Measurements from ENCODE around the gene PLA2G4E. TPM values are rescaled to one million over a fixed set of nuclear protein-coding genes. Genes with fewer than 3 reads are reported as not detected.

PLA2G4E gene
- total RNA-seq, 8 experiments from 2014 or later: 0.08 to 0.52 (median 0.28) TPM; not detected in 4

DNA sequence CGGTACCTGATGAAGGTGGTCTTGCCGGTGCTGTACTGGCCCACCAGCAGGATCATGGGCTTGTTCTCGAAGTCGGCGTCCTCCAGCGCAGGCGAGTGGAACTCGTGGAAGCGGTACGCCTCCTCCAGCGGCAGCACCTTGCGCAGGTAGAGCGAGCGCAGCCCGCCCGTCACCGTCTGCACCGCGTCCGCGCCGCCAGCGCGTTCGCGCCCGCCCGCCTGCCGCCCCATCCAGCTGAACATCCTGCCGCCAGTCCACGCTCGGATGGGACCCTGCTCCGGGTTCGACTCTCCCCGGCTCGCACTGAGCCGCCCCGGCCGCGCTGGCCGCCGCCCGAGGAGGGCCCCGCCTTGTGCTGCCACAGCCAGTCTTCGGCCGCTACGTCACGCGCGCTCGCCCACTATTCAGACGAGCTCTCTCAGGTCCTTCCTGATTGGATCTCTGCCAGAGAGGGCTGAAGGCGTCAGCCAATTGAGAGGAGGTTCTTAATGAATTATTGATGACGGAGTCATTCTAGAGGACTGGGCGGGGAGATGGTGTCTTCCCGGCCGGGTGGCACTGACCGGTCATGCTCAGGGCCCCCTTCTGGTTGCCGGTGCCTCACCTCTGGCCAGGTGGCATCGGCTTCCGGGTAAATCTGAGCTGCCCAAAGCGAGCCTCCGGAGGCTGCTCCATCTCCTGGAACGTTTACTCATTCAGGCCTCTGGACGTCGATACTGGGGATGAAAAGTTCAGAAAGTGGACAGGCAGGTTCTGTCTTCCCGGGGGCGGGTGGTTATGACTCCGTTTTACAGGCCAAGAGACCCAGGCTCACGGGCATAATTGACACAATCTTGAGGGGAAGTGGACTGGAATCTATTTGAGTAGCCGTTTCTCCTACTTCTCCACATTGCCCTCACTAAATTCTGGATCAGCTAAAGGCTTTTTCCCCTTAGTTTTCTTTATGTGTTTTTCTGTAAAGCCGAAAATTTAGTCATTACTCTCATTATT is 48.3 kb downstream of the PLA2G4E start, which contains the start of gene EHD4:
Gene EHD4, minus strand, starts transcription at position 305 of the 990 bp plus-strand sequence. Its CDS starts 63 bp downstream, at position 242.
- in situ Hi-C loops (cut with MboI; ENCODE audit: low pct_unique_long_range_greater_than_20kb in 2 of 9, low sequenced_read_pairs in 9 of 9, unreplicated experiment in 9 of 9): no loop called here
- Histone ChIP-seq H3K4me3 (peak within 1 kb of the TSS; percentile 81 to 98 (median 89)), H3K27ac (peak within 1 kb of the TSS; percentile 21 to 71), H3K4me1 (replicated peaks in 1 of 2) (peaks cover 0 to 5% of the 10 kb centered on the region in 2 donors)
- 6 to 100% (median 19%) methylated on average over 1 to 15 of the region's 72 CpGs; no CpG with 5 or more reads in 1 of the 10 experiments for WGBS, 10 experiments
- ATAC-seq (replicated peaks in 6 of 8): peak; percentile 89 to 97 (median 96)

- ATAC-seq (replicated peaks in 6 of 8): peak; percentile 22 to 59 (median 50)
- H3K4me1 ChIP-seq (replicated peaks in 1 of 2): peaks cover 0 to 5% of the 10 kb centered on the region in 2 donors
- in situ Hi-C loops (cut with MboI; ENCODE audit: low pct_unique_long_range_greater_than_20kb in 2 of 9, low sequenced_read_pairs in 9 of 9, unreplicated experiment in 9 of 9): no loop called here
- peak overlapping the region in 1 of 2 donors; percentile 71 for H3K27ac ChIP-seq
- WGBS, 10 experiments: 0% methylated on average over 1 to 5 of the region's 46 CpGs; no CpG with 5 or more reads in 7 of the 10 experiments
- H3K4me3 ChIP-seq: peak overlapping the region; percentile 81 to 98 (median 89)
Measured at GRCh38 chr15:41971895-41972252, 49.0 kb downstream of the PLA2G4E start.

DNA sequence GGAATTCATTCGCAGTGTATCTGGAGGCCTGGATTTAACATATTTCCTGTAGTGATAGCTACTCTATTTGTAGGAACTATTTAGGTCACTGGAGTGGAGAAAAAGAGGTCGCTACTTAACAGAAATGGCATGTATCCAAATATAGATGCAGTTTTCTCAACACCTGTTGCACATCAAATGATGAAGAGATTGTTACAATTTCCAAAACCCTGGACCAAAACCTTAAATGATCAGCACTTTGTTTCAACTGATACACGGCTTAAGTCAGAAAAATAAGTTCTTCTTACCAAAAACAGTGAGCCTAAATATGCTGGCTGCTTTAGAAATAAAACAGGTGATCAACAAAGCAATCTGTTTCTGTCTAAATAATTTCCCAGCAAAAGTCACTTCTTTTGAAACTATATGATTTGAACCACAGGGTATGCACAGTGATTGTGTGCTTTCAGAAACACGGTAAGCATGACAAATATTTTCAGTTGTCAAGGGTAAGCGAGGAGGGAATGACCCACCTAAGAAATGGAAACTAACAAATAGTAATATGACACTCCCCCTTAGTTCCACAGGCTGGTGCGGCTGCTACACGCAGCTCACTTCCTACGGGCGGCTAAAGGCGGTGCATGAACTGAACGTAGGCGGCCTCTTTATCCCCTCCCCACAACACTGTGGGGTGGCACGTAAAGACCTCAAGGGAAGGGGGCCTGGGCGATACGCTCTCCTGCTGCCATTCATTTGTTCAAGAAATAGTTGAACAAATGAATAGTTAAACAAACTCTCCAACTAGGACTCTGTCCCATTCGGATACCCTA is 49.5 kb downstream of the PLA2G4E start:
- 0 to 83% (median 18%) methylated on average over 2 to 15 of the region's 16 CpGs for WGBS, 10 experiments
- in situ Hi-C loops (cut with MboI; ENCODE audit: low pct_unique_long_range_greater_than_20kb in 2 of 9, low sequenced_read_pairs in 9 of 9, unreplicated experiment in 9 of 9): no loop called here
- H3K27ac ChIP-seq: no peak overlapping the region
- peaks cover 0 to 5% of the 10 kb centered on the region in 2 donors for H3K4me1 ChIP-seq (replicated peaks in 1 of 2)
- peak overlapping the region; percentile 81 to 98 (median 89) for H3K4me3 ChIP-seq
- ATAC-seq (replicated peaks in 6 of 8): peak; percentile 21 to 49 (median 30)

- Histone ChIP-seq H3K27ac (no peak overlapping the region), H3K4me3 (no peak overlapping the region), H3K4me1 (replicated peaks in 1 of 2) (peaks cover 0 to 5% of the 10 kb centered on the region in 2 donors)
- no peak for ATAC-seq (replicated peaks in 6 of 8)
- 83 to 100% (median 100%) methylated on average over 1 of the region's 1 CpG; no CpG with 5 or more reads in 2 of the 10 experiments for WGBS, 10 experiments
- in situ Hi-C loops (cut with MboI; ENCODE audit: low pct_unique_long_range_greater_than_20kb in 2 of 9, low sequenced_read_pairs in 9 of 9, unreplicated experiment in 9 of 9): no loop called here
Measured at GRCh38 chr15:41970456-41970855, 50.4 kb downstream of the PLA2G4E start.

GRCh38 chr15:41969851-41970431 is 50.9 kb downstream of the PLA2G4E start:
- Histone ChIP-seq H3K4me1 (replicated peaks in 1 of 2) (peaks cover 0 to 5% of the 10 kb centered on the region in 2 donors), H3K27ac (no peak overlapping the region), H3K4me3 (no peak overlapping the region)
- in situ Hi-C loops (cut with MboI; ENCODE audit: low pct_unique_long_range_greater_than_20kb in 2 of 9, low sequenced_read_pairs in 9 of 9, unreplicated experiment in 9 of 9): no loop called here
- ATAC-seq (replicated peaks in 6 of 8): no peak
- WGBS, 10 experiments: 60 to 100% (median 90%) methylated on average over 1 to 3 of the region's 3 CpGs; no CpG with 5 or more reads in 5 of the 10 experiments

DNA sequence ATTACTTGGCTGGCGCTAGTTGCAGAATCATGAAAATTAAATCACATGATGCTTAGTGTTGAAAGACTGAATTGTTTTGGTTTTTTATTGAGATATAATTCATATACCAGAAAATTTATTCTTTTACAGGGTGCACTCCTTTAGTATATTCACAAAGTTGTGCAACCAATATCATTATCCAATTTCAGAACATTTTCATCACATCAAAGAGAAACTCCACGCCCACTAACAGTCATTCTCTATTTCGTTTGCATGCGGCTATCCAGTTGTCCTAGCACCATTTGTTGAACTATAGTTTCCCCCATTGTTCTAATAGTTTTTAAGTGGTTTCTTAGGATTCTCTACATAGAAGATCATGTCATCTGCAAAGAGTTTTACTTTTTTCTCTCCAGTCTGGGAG is 52.1 kb downstream of the PLA2G4E start:
- WGBS, 10 experiments: 30 to 100% (median 96%) methylated on average over 1 to 4 of the region's 4 CpGs
- Histone ChIP-seq H3K4me1 (replicated peaks in 1 of 2) (peaks cover 0 to 5% of the 10 kb centered on the region in 2 donors), H3K4me3 (no peak overlapping the region), H3K27ac (no peak overlapping the region)
- in situ Hi-C loops (cut with MboI; ENCODE audit: low pct_unique_long_range_greater_than_20kb in 2 of 9, low sequenced_read_pairs in 9 of 9, unreplicated experiment in 9 of 9): no loop called here
- ATAC-seq (replicated peaks in 6 of 8): no peak

GRCh38 chr15:41967506-41968206 is 53.2 kb downstream of the PLA2G4E start:
- peaks cover 0 to 5% of the 10 kb centered on the region in 2 donors for H3K4me1 ChIP-seq (replicated peaks in 1 of 2)
- no peak for ATAC-seq (replicated peaks in 6 of 8)
- H3K27ac ChIP-seq: no peak overlapping the region
- in situ Hi-C loops (cut with MboI; ENCODE audit: low pct_unique_long_range_greater_than_20kb in 2 of 9, low sequenced_read_pairs in 9 of 9, unreplicated experiment in 9 of 9): no loop called here
- 8 to 100% (median 90%) methylated on average over 1 to 4 of the region's 4 CpGs for WGBS, 10 experiments
- no peak overlapping the region for H3K4me3 ChIP-seq

DNA sequence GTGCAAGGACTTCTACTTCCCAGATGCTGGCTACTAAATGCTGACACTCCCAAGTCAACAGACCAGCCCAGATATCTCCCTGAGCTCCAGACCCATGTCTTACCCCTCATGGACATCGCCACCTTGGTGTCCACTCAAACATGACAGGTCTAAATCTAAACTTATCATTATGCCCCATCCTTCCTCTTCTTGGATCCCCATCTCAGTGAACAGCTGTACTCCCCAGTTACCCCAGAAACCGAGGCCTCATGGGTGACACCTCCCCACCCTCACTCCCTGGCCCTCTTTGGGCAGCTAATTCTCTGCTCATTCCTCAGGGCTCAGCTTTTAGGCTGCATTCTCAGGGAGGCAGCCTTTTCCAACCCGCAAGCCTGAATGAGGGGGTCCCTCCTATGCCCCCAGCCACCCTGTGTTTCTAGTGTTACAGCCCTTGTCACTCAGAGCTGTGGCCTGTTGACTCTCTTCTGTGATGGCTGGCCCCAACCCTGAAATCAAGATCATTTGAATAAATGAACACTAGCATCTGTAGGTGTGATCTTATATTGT is 53.8 kb downstream of the PLA2G4E start:
- in situ Hi-C loops (cut with MboI; ENCODE audit: low pct_unique_long_range_greater_than_20kb in 2 of 9, low sequenced_read_pairs in 9 of 9, unreplicated experiment in 9 of 9): no loop called here
- no peak for ATAC-seq (replicated peaks in 6 of 8)
- 90 to 100% (median 100%) methylated on average over 1 to 3 of the region's 3 CpGs; no CpG with 5 or more reads in 1 of the 10 experiments for WGBS, 10 experiments
- peaks cover 0 to 5% of the 10 kb centered on the region in 2 donors for H3K4me1 ChIP-seq (replicated peaks in 1 of 2)
- no peak overlapping the region for H3K4me3 ChIP-seq
- no peak overlapping the region for H3K27ac ChIP-seq

DNA sequence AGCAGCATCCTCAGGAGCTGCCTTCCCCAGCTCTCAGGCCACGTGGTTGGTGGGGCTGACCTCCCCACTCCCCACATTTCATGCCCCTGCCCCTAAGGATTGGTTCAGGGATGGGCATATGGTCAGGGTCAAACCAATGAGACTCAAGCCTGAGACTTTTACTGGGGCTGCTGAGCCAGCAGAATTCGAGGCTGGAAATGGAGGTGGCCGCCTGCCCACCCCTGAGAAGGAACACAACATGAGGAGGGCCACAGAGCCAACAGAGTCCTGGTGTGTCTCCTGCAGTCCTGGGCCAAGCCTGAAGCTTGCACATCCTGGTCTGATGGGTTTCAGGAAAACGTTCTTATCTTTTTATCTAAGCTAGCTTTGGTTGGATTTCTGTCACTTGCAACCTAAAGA is 54.4 kb downstream of the PLA2G4E start:
- Histone ChIP-seq H3K27ac (no peak overlapping the region), H3K4me1 (replicated peaks in 1 of 2) (peaks cover 0 to 4% of the 10 kb centered on the region in 2 donors), H3K4me3 (no peak overlapping the region)
- 0 to 93% (median 40%) methylated on average over 1 to 2 of the region's 4 CpGs; no CpG with 5 or more reads in 7 of the 10 experiments for WGBS, 10 experiments
- ATAC-seq (replicated peaks in 6 of 8): no peak
- in situ Hi-C loops (cut with MboI; ENCODE audit: low pct_unique_long_range_greater_than_20kb in 2 of 9, low sequenced_read_pairs in 9 of 9, unreplicated experiment in 9 of 9): no loop called here

DNA sequence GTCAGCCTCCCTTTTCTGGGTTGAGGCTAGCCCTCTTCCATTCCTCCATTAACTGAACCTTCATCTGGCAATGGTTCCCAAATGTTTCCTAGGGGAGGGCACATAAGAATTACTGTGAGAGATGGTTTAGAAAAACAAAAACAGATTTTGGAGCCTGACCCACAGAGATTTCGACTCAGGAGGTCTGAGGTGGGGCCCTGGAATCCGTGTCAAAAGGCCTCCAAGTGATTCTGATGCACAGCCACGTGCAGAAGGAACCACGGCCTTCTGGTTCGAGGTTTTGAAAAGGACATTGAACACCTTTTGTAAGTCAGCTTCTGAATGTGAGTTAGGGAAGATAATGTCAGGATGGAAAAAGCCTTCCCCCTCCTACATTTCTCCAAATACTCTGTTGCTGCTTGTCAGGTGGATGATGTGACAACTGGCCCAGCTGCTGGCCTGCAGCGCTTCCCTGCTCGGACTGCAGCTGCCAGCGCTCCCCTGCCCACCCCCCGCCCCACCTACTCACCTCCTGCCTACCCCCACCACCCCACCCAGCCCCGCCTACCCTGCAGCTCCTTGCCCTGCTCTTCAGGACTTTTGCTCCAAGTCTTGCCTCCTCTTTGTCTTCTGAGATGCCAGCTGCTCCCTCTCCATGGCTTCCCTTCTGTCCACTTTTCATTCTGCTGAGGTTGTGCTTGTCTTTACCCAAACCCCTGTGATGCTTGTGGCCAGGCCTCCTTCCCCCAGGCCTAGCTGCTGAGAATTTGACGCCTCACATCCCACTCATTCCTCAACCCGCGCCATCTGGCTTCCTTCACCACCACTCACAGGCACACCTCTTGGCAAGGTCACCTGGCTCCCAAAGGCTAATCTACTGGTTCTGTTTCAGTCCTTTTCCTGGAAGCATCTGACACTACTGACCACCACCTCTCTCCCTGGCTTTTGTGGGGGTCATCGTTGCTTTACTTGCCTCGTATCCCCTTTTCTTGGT is 55.1 kb downstream of the PLA2G4E start:
- Histone ChIP-seq H3K27ac (no peak overlapping the region), H3K4me3 (no peak overlapping the region), H3K4me1 (replicated peaks in 1 of 2) (no peaks in the 10 kb centered on the region)
- no peak for ATAC-seq (replicated peaks in 6 of 8)
- in situ Hi-C loops (cut with MboI; ENCODE audit: low pct_unique_long_range_greater_than_20kb in 2 of 9, low sequenced_read_pairs in 9 of 9, unreplicated experiment in 9 of 9): no loop called here
- WGBS, 10 experiments: 60 to 90% (median 84%) methylated on average over 2 to 6 of the region's 15 CpGs; no CpG with 5 or more reads in 4 of the 10 experiments

GRCh38 chr15:41961595-41962202 is 59.1 kb downstream of the PLA2G4E start:
- 71 to 100% (median 94%) methylated on average over 1 of the region's 1 CpG; no CpG with 5 or more reads in 1 of the 10 experiments for WGBS, 10 experiments
- no peak overlapping the region for H3K4me3 ChIP-seq
- no peak for ATAC-seq (replicated peaks in 6 of 8)
- H3K27ac ChIP-seq: no peak overlapping the region
- in situ Hi-C loops (cut with MboI; ENCODE audit: low pct_unique_long_range_greater_than_20kb in 2 of 9, low sequenced_read_pairs in 9 of 9, unreplicated experiment in 9 of 9): no loop called here
- no peaks in the 10 kb centered on the region for H3K4me1 ChIP-seq (replicated peaks in 1 of 2)

All from motor neuron (in vitro differentiated cells).